GM10248 (cell line): Measurements from ENCODE around the gene OR14I1.

ENCODE experiments used
- CTCF ChIA-PET: fragments of 300-600 bp; sonication (Branson Sonifier 250); formaldehyde crosslinking; extraction: SDS; loops from one replicate; lab custom pipeline; 2021; ENCODE audit warnings: antibody characterized with exemption; lab: Yijun Ruan, JAX
- POLR2A ChIA-PET: fragments of 350-650 bp; sonication (Branson Sonifier 250); formaldehyde crosslinking; extraction: SDS; loops from one replicate; lab custom pipeline; 2020; ENCODE audit warnings: antibody characterized with exemption; lab: Yijun Ruan, JAX
- DNase-seq: peaks from one replicate; pipeline ENCODE4 v3.0.0; 2012; ENCODE audit errors: extremely low spot score
- CTCF ChIP-seq: IDR thresholded peaks from 2 replicates; pipeline ENCODE4 v1.5.1; 2012; ENCODE audit warnings: mild to moderate bottlenecking, low read depth; ENCODE audit errors: extremely low read depth, missing control alignments, control extremely low read depth

OR14I1 gene

GRCh38 chr1:248739572-248740205, 37.1 kb upstream of the OR14I1 start:
- CTCF ChIA-PET: interaction anchor here (1.5 kb wide), 1 partner anchor 67 kb away, joined by 3 read pairs; no protein-coding TSS in a partner anchor
- no peak for TF ChIP-seq CTCF
- no peak for DNase-seq
- POLR2A ChIA-PET: no interaction called here

GRCh38 chr1:248737457-248737856, 34.9 kb upstream of the OR14I1 start:
- ChIA-PET POLR2A (no interaction called here), CTCF (no interaction called here)
- TF ChIP-seq CTCF: no peak
- DNase-seq: no peak

- no peak for DNase-seq
- POLR2A ChIA-PET: no interaction called here
- CTCF ChIA-PET: no interaction called here
- TF ChIP-seq CTCF: no peak
These were observed 34.4 kb upstream of the OR14I1 start for GRCh38 chr1:248736977-248737376.

GRCh38 chr1:248733566-248733965, 31.0 kb upstream of the OR14I1 start:
- CTCF ChIA-PET: interaction anchor here (1.2 to 1.7 kb wide), 2 partner anchors 10 to 47 kb away, joined by 3 to 4 read pairs; no protein-coding TSS in a partner anchor
- no peak for DNase-seq
- POLR2A ChIA-PET: no interaction called here
- no peak for TF ChIP-seq CTCF

GRCh38 chr1:248730507-248731335, 28.2 kb upstream of the OR14I1 start:
- TF ChIP-seq CTCF: no peak
- POLR2A ChIA-PET: no interaction called here
- no peak for DNase-seq
- CTCF ChIA-PET: no interaction called here

- CTCF ChIA-PET: interaction anchor here (1.4 to 1.7 kb wide), 2 partner anchors 7 to 79 kb away, joined by 3 to 5 read pairs; no protein-coding TSS in a partner anchor
- POLR2A ChIA-PET: no interaction called here
- no peak for TF ChIP-seq CTCF
- no peak for DNase-seq
These were observed 11.7 kb upstream of the OR14I1 start for GRCh38 chr1:248714248-248714647.
